Naive thymus-derived CD4-positive, alpha-beta T cell (primary cell): Measurements from ENCODE around the gene ERAP2. TPM values are rescaled to one million over a fixed set of nuclear protein-coding genes. Genes with fewer than 3 reads are reported as not detected.

ENCODE experiments used
- ATAC-seq: fragments of 150-1000 bp; cut with Tn5 transposase; 2 replicates; pipeline ENCODE4 v1.10.0; 2021; ENCODE audit warnings: mild to moderate bottlenecking, moderate library complexity
- CTCF ChIA-PET: fragments of 350-600 bp; sonication (Branson Sonifier 250); formaldehyde crosslinking; loops from one replicate; lab custom pipeline; 2021; ENCODE audit warnings: antibody characterized with exemption; lab: Charles Lee
- POLR2A ChIA-PET: fragments of 350-600 bp; sonication (Branson Sonifier 250); formaldehyde crosslinking; loops from one replicate; lab custom pipeline; 2021; ENCODE audit warnings: antibody characterized with exemption, inconsistent platforms; lab: Charles Lee
- DNase-seq, 9 donors: peaks; one replicate each; pipeline versions ENCODE4 v3.0.0 to v3.0.0-alpha.2; 2020 to 2022; ENCODE audit warnings: mixed read lengths in 1 of 9
- H3K27ac ChIP-seq: one replicate; pipeline ENCODE4 v1.7.0; 2013; ENCODE audit warnings: mild to moderate bottlenecking, low read depth, low read length, moderate library complexity
- H3K27me3 ChIP-seq, 2 donors: one replicate each; pipeline ENCODE4 v1.7.0; 2013; ENCODE audit warnings: low read length in 2 of 2, mild to moderate bottlenecking in 2 of 2, moderate library complexity in 2 of 2; ENCODE audit not compliant: control insufficient read depth in 2 of 2, insufficient read depth in 2 of 2
- H3K36me3 ChIP-seq, 3 experiments: 1 replicate in 2 of 3; 2 replicates in 1 of 3; pipeline ENCODE4 v1.7.0; 2013; ENCODE audit warnings: low read length in 3 of 3, mild to moderate bottlenecking in 3 of 3, moderate library complexity in 1 of 3; ENCODE audit not compliant: insufficient read depth in 3 of 3, control insufficient read depth in 2 of 3
- H3K4me1 ChIP-seq, 2 donors: one replicate each; pipeline ENCODE4 v1.7.0; 2013; ENCODE audit warnings: low read length in 2 of 2, mild to moderate bottlenecking in 2 of 2, moderate library complexity in 1 of 2; ENCODE audit not compliant: control insufficient read depth in 2 of 2, insufficient read depth in 2 of 2
- H3K4me3 ChIP-seq: 2 replicates; pipeline ENCODE4 v1.7.0; 2013; ENCODE audit warnings: mild to moderate bottlenecking, low read length
- H3K9me3 ChIP-seq, 3 experiments: 1 replicate in 2 of 3; 2 replicates in 1 of 3; pipeline ENCODE4 v1.7.0; 2013; ENCODE audit warnings: low read length in 3 of 3; ENCODE audit not compliant: control insufficient read depth in 2 of 3
- H3K27ac Mint-ChIP-seq, 9 donors: one replicate each; pipeline ENCODE4 v1.8.0; 2020 to 2022; ENCODE audit warnings: mixed read lengths in 9 of 9, mild to moderate bottlenecking in 8 of 9, moderate library complexity in 5 of 9, inconsistent platforms in 2 of 9
- H3K27me3 Mint-ChIP-seq, 5 donors: one replicate each; pipeline ENCODE4 v1.8.0; 2021 to 2022; ENCODE audit warnings: mixed read lengths in 5 of 5, mild to moderate bottlenecking in 1 of 5
- H3K36me3 Mint-ChIP-seq, 5 donors: one replicate each; pipeline ENCODE4 v1.8.0; 2020 to 2022; ENCODE audit warnings: mixed read lengths in 5 of 5, mild to moderate bottlenecking in 3 of 5, inconsistent platforms in 1 of 5
- H3K4me1 Mint-ChIP-seq, 7 donors: one replicate each; pipeline ENCODE4 v1.8.0; 2020 to 2022; ENCODE audit warnings: mixed read lengths in 7 of 7, mild to moderate bottlenecking in 3 of 7, inconsistent platforms in 1 of 7
- H3K4me3 Mint-ChIP-seq, 10 donors: one replicate each; pipeline ENCODE4 v1.8.0; 2020 to 2022; ENCODE audit warnings: mild to moderate bottlenecking in 10 of 10, mixed read lengths in 10 of 10, moderate library complexity in 6 of 10, inconsistent platforms in 2 of 10
- H3K9me3 Mint-ChIP-seq, 11 donors: one replicate each; pipeline ENCODE4 v1.8.0; 2020 to 2022; ENCODE audit warnings: mixed read lengths in 11 of 11, mild to moderate bottlenecking in 4 of 11, inconsistent platforms in 1 of 11, moderate library complexity in 1 of 11
- intact Hi-C, 2 donors: fragments of 100-400 bp; cut with micrococcal nuclease; formaldehyde crosslinking; loops; one replicate each; pipeline ENCODE4 v1.15.1; 2023
- polyA plus RNA-seq, 2 donors: library from polyadenylated mRNA; unstranded; fragments of 300-500 nt; fragmentation: Illumina TruSeq; gene quantifications; one replicate each; pipeline ENCODE4 v1.2.3, GENCODE V29; 2021
- total RNA-seq, 6 experiments: library from RNA in 5 of 6; stranded (reverse) in 5 of 6; gene quantifications; 1 replicate in 5 of 6; 2 replicates in 1 of 6; pipeline ENCODE4 v1.2.3 and lab custom pipeline; 2021 to 2026

The ERAP2 gene
- total and polyA plus RNA-seq, 7 experiments from 2014 or later: 11.1 to 161 (median 97.2) TPM

GRCh38 chr5:96932026-96932425 is 55.7 kb downstream of the ERAP2 start:
- intact Hi-C loops: loop anchor here in 1 of 2 donors (10.0 kb wide), 1 partner anchor 1843 kb away; the partner anchor contains the start of gene RGMB
- H3K9me3 ChIP-seq: no peaks in the 10 kb centered on the region
- Mint-ChIP-seq H3K4me3 (peak overlapping the region; percentile 75 to 100 (median 94)), H3K36me3 (peaks cover 0 to 33% (median 6%) of the 10 kb centered on the region in 5 donors), H3K4me1 (peaks cover 43 to 66% (median 59%) of the 10 kb centered on the region in 7 donors), H3K27ac (peak overlapping the region in 8 of 9 donors; percentile 66 to 99 (median 95)), H3K9me3 (peaks cover 0 to 6% (median 0%) of the 10 kb centered on the region in 11 donors), H3K27me3 (no peaks in the 10 kb centered on the region)
- ChIA-PET POLR2A (interaction anchor here (0.9 to 5.1 kb wide), 10 partner anchors 8 to 1997 kb away, joined by 3 to 85 read pairs (median 4); partner anchors contain the start of genes CHD1 and ERAP2), CTCF (interaction anchor here (0.8 to 2.0 kb wide), 3 partner anchors 8 to 63 kb away, joined by 3 to 7 read pairs (median 4); no protein-coding TSS in a partner anchor)
- H3K4me3 ChIP-seq: peak overlapping the region; percentile 93
- peaks cover 20 to 43% of the 10 kb centered on the region in 2 donors for H3K4me1 ChIP-seq
- no peaks in the 10 kb centered on the region for H3K27me3 ChIP-seq
- no peak for ATAC-seq
- DNase-seq: no peak
- H3K36me3 ChIP-seq: peaks cover 0 to 11% (median 0%) of the 10 kb centered on the region in 3 experiments
- H3K27ac ChIP-seq: peak overlapping the region; percentile 86

DNA sequence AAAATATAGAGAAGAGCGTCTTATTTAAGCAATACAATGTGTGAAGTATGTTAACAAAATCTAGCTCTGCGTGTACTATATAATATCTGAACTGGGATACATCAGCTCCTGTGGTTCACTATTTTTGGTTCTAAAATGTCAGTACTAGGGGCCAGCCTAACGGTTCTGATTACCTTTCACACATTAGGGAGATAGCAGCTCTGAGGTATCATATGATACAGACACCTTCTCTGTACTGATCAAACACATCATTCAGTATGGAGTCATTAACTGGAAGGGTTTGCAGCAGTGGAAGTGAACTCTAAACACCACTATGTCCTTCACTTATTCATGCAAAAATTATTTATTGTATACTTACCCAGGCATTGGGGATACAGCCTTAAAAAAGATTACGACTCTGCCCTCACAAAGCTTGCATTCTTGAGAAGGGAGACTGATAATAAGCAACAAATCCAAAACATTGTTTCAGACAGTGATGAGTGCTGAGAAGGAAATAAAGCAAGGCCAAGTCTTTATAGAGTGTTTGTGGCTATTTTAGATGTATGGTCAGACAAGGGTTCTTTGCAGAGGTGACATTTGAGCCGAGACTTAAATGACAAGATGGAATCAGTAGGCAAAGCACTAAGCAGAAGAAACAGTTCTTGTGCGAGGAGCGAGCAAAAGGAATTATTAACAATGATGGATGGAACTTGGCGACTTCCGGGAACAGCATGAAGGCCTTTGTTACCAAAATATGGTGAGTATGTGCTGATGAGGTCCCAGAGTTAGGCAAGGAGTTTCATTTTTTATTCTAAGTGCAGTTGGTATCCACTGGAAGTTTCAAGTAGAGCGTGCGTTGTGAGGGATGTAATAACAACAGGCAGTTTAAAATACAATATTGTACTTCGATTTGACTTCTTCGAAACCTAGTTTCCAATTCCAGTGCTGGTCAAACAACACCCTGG is 57.7 kb downstream of the ERAP2 start:
- ChIA-PET POLR2A (interaction anchor here (0.5 to 5.1 kb wide), 25 partner anchors 9 to 1995 kb away, joined by 3 to 85 read pairs (median 4); partner anchors contain the start of genes ERAP1 and ERAP2), CTCF (interaction anchor here (1.0 to 2.0 kb wide), 6 partner anchors 28 to 207 kb away, joined by 3 to 12 read pairs (median 3); no protein-coding TSS in a partner anchor)
- H3K4me3 Mint-ChIP-seq: peak overlapping the region; percentile 84 to 100 (median 94)
- H3K36me3 Mint-ChIP-seq: peaks cover 0 to 34% (median 5%) of the 10 kb centered on the region in 5 donors
- no peaks in the 10 kb centered on the region for H3K27me3 Mint-ChIP-seq
- peak overlapping the region; percentile 95 to 99 (median 97) for H3K27ac Mint-ChIP-seq
- H3K4me3 ChIP-seq: peak overlapping the region; percentile 93
- no peak for ATAC-seq
- peaks cover 0 to 11% (median 0%) of the 10 kb centered on the region in 3 experiments for H3K36me3 ChIP-seq
- peak overlapping the region; percentile 86 for H3K27ac ChIP-seq
- H3K4me1 ChIP-seq: peaks cover 27 to 52% of the 10 kb centered on the region in 2 donors
- peaks cover 0 to 6% (median 0%) of the 10 kb centered on the region in 11 donors for H3K9me3 Mint-ChIP-seq
- no peaks in the 10 kb centered on the region for H3K27me3 ChIP-seq
- H3K4me1 Mint-ChIP-seq: peaks cover 53 to 70% (median 66%) of the 10 kb centered on the region in 7 donors
- intact Hi-C loops: loop anchor here (1.0 to 10.0 kb wide), 9 partner anchors 10 to 1995 kb away; partner anchors contain the start of genes CHD1 (in 1 of the 2), ELL2 (in 1 of the 2) and RGMB (in 1 of the 2)
- DNase-seq: peak in 2 of 9 donors; percentile 10 to 34
- H3K9me3 ChIP-seq: no peaks in the 10 kb centered on the region

DNA sequence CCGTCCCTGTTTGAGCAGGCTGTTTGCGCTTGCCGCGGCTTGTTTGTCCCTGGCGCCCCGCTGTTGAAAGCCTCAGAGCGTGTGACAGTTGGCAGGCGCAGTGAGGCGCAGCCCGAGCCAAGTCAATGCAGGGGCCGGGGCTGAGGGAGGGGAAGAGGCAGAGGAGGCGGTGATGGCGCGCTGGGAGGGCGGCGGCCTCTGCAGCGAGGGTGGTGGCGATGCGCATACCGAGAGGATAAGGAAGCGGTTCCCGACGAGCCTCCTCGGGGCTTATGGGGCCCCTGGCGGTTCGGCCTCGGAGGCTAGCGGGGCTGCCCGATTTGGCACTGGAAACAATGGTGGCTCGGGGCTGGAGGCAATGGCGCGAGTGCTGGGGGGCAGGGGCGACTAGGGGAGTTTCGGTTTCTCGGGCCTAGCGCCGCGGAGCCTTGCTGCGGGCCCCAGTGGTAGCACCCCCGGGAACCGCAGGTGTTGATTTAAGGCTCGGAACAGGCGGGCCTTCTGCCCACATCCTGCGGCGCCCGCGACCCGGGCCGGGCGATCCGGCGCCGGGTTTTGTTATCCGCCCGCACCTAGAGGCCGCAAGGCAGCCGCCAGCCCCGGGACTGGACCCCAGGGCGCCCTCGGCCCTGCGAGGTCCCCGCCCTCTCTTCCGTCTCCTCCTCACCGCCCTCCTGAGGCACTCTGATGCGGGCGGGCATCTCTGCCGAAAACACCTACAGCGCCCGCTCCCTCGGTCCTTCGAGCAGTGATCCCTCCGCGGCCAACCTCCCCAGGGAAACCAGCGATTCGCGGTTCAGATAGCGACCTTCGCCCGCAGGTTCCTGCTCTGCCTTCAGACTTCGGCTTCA is 58.6 kb downstream of the ERAP2 start:
- peak; percentile 81 for ATAC-seq
- peak overlapping the region; percentile 95 to 99 (median 97) for H3K27ac Mint-ChIP-seq
- peak overlapping the region; percentile 93 for H3K4me3 ChIP-seq
- H3K36me3 ChIP-seq: peaks cover 0 to 11% (median 0%) of the 10 kb centered on the region in 3 experiments
- H3K27me3 ChIP-seq: no peaks in the 10 kb centered on the region
- H3K4me1 Mint-ChIP-seq: peaks cover 53 to 70% (median 64%) of the 10 kb centered on the region in 7 donors
- peaks cover 0 to 6% (median 0%) of the 10 kb centered on the region in 11 donors for H3K9me3 Mint-ChIP-seq
- H3K27me3 Mint-ChIP-seq: no peaks in the 10 kb centered on the region
- ChIA-PET CTCF (interaction anchor here (1.5 to 1.6 kb wide), 3 partner anchors 11 to 66 kb away, joined by 5 to 15 read pairs (median 12); no protein-coding TSS in a partner anchor), POLR2A (interaction anchor here (1.1 to 3.8 kb wide), 13 partner anchors 11 to 127 kb away, joined by 3 to 49 read pairs (median 8); partner anchors contain the start of genes ERAP1 and ERAP2)
- peak overlapping the region; percentile 84 to 100 (median 94) for H3K4me3 Mint-ChIP-seq
- no peaks in the 10 kb centered on the region for H3K9me3 ChIP-seq
- peak; percentile 92 to 98 (median 97) for DNase-seq
- peaks cover 0 to 29% (median 5%) of the 10 kb centered on the region in 5 donors for H3K36me3 Mint-ChIP-seq
- intact Hi-C loops: loop anchor here (1.0 to 10.0 kb wide), 24 partner anchors 11 to 1994 kb away; partner anchors contain the start of genes CAST (in 2 of the 2), CHD1 (in 2 of the 2), ELL2 (in 2 of the 2) and ERAP2 (in 2 of the 2)
- H3K27ac ChIP-seq: peak overlapping the region; percentile 86
- H3K4me1 ChIP-seq: peaks cover 34 to 46% of the 10 kb centered on the region in 2 donors

DNA sequence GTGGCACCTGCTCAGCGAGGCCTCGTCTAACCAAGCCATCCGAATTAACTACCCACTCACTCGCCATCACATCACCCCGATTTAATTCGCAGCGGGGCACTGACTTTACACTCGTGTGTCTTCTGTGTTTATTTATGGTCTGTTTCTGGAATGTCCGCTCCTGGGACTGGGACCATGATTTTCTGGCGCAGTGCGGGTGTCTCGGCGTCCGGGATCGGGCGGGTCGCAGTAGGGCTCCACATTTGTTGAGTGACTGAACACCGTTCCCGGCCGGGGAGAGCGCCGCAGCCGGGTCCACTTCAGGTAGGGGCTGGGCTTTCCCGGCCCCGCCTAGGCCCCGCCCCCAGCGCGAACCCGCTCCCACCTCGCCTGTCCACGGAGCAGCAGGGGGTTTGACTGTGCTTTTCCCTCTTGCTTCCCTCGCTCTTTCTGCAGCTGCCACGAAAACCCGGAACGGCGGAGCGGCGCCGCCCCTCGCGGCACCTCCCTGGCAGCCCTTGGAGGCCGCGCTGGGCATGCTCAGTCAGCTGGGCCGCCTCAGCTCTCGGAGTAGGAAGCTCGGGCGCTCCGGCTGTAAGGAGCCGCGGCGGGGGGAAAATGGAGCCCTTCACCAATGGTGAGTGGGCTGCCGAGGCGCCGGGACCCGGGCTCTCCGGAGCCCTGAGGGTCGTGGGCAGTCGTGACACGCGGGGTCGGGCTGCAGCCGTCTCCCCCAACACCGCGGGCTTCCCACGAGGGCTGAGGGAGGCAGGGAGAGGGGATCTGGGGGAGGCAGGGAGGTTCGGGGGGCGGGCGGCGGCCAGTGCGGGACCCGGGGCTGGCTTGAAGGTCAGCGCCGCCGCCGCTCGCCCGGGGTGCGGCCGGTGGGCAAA is 59.5 kb downstream of the ERAP2 start, which contains the start of gene LNPEP:
LNPEP (plus strand) TSS at position 522 of the 872 bp plus-strand sequence; CDS start at position 598, 76 bp downstream.
- intact Hi-C loops: loop anchor here (1.0 to 10.0 kb wide), 31 partner anchors 12 to 1994 kb away; partner anchors contain the start of genes CAST (in 2 of the 2), ELL2 (in 2 of the 2), ERAP2 (in 2 of the 2) and RIOK2 (in 2 of the 2)
- H3K27me3 Mint-ChIP-seq: no peaks in the 10 kb centered on the region

More for the DNA sequence above, 59.5 kb downstream of the ERAP2 start, which contains the start of gene LNPEP:
- H3K36me3 ChIP-seq: peaks cover 0 to 11% (median 0%) of the 10 kb centered on the region in 3 experiments
- Mint-ChIP-seq H3K27ac (peak within 1 kb of the TSS; percentile 95 to 99 (median 97)), H3K9me3 (peaks cover 0 to 6% (median 0%) of the 10 kb centered on the region in 11 donors), H3K4me1 (peaks cover 51 to 70% (median 65%) of the 10 kb centered on the region in 7 donors), H3K36me3 (peaks cover 0 to 26% (median 5%) of the 10 kb centered on the region in 5 donors), H3K4me3 (peak within 1 kb of the TSS; percentile 84 to 100 (median 94))
- ATAC-seq: peak; percentile 64
- ChIA-PET POLR2A (interaction anchor here (0.7 to 3.8 kb wide), 45 partner anchors 8 to 274 kb away, joined by 3 to 49 read pairs (median 4); partner anchors contain the start of genes CAST, ERAP1 and ERAP2), CTCF (interaction anchor here (0.5 to 1.5 kb wide), 11 partner anchors 12 to 228 kb away, joined by 3 to 15 read pairs (median 3); partner anchors contain the start of gene ERAP1)
- H3K27ac ChIP-seq: peak within 1 kb of the TSS; percentile 86
- H3K4me3 ChIP-seq: peak within 1 kb of the TSS; percentile 93
- H3K27me3 ChIP-seq: no peaks in the 10 kb centered on the region
- no peaks in the 10 kb centered on the region for H3K9me3 ChIP-seq
- peaks cover 35 to 44% of the 10 kb centered on the region in 2 donors for H3K4me1 ChIP-seq
- peak; percentile 85 to 95 (median 93) for DNase-seq
